Measurements from ENCODE around the gene SMIM10L2A. TPM values are rescaled to one million over a fixed set of nuclear protein-coding genes. Genes with fewer than 3 reads are reported as not detected.

Gene SMIM10L2A
- 1 to 10 TPM in 2 of 4 donors, under 1 TPM in 2; 0.35 to 2.7 (median 1.6) TPM for total RNA-seq

DNA sequence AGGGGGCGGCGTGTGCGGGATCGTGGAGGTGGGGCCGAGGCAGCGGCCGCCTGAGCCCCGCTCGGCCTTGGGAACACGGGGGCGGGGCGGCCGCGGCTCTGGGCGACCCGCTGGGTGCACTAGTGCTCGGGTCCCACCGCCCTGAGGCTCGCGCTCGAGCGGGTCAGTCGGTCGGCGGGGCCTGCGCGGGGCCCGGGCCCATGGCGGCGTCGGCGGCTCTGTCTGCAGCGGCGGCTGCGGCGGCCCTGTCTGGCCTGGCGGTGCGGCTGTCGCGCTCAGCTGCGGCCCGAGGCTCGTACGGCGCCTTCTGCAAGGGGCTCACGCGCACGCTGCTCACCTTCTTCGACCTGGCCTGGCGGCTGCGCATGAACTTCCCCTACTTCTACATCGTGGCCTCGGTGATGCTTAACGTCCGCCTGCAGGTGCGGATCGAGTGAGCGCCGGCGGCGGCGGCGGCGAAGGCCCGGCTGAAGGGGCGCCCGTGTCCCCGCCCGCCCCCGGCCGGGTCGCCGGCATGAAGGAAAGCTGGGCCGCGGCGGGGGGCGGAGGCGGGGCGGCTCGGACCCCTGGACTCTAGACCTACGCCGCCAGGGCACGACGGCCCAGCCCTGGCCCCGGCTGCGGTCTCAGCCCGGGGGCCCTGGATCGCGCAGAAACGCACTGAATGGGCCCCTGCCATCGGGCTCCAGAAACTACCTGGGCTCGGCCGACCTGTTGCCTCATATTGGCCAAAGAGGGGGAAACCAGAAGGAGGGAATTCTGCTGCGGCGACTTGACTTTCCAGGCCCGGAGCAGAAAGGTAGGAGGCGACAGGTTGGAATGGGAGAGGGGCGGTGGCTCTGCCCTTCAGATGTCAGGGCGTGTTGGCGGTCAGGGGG is at the start of gene SMIM10L2A:
TSS of gene SMIM10L2A (plus strand) at position 13 of the 878 bp plus-strand sequence. CDS start at position 201, 188 bp downstream.
- no peak for DNase-seq
- peak within 1 kb of the TSS in 2 of 4 donors; percentile 25 to 39 for H3K27ac ChIP-seq
- H3K4me1 ChIP-seq, result peaks cover 0 to 17% (median 0%) of the 10 kb centered on the region in 3 donors
- no peaks in the 10 kb centered on the region for H3K27me3 ChIP-seq
- H3K9me3 ChIP-seq, result no peaks in the 10 kb centered on the region
- H3K36me3 ChIP-seq, result no peaks in the 10 kb centered on the region
- intact Hi-C loops (cut with DNase I), result no loop called here
- no peak for TF ChIP-seq POLR2A (IDR thresholded peaks at IDR 0.05)
- TF ChIP-seq, protein P1, sequence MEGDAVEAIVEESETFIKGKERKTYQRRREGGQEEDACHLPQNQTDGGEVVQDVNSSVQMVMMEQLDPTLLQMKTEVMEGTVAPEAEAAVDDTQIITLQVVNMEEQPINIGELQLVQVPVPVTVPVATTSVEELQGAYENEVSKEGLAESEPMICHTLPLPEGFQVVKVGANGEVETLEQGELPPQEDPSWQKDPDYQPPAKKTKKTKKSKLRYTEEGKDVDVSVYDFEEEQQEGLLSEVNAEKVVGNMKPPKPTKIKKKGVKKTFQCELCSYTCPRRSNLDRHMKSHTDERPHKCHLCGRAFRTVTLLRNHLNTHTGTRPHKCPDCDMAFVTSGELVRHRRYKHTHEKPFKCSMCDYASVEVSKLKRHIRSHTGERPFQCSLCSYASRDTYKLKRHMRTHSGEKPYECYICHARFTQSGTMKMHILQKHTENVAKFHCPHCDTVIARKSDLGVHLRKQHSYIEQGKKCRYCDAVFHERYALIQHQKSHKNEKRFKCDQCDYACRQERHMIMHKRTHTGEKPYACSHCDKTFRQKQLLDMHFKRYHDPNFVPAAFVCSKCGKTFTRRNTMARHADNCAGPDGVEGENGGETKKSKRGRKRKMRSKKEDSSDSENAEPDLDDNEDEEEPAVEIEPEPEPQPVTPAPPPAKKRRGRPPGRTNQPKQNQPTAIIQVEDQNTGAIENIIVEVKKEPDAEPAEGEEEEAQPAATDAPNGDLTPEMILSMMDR (IDR thresholded peaks at IDR 0.05), result no peak
- peak within 1 kb of the TSS; percentile 43 to 73 (median 52) for H3K4me3 ChIP-seq
- 28 to 60% methylated on average over 1 to 3 of the region's 100 CpGs for WGBS, 2 donors

DNA sequence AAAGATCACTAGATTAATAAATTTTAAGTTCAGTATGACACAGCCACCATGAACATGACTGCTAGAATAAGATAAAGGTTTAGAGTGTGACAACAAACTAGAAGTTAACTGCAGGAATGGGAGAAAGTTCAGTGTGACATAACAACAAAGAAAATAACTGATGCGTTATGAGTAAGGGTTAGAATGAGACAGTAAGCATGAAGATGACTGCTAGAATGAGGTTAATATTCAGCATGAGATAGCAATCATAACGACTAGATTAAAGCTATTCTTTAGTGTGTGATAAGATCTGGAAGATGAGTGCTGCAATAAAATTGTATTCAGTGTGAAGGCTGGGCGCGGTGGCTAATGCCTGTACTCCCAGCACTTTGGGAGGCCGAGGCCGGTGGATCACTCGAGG is 48.4 kb upstream of the SMIM10L2A start:
- 81 to 83% methylated on average over 6 to 7 of the region's 7 CpGs for WGBS, 2 donors
- Histone ChIP-seq H3K4me1 (no peaks in the 10 kb centered on the region), H3K4me3 (no peak overlapping the region), H3K36me3 (no peaks in the 10 kb centered on the region), H3K27ac (no peak overlapping the region), H3K9me3 (no peaks in the 10 kb centered on the region), H3K27me3 (no peaks in the 10 kb centered on the region)
- DNase-seq, result no peak
- TF ChIP-seq POLR2A (IDR thresholded peaks at IDR 0.05), result no peak
- TF ChIP-seq, protein P1 (IDR thresholded peaks at IDR 0.05), result no peak
- intact Hi-C loops (cut with DNase I), result no loop called here

DNA sequence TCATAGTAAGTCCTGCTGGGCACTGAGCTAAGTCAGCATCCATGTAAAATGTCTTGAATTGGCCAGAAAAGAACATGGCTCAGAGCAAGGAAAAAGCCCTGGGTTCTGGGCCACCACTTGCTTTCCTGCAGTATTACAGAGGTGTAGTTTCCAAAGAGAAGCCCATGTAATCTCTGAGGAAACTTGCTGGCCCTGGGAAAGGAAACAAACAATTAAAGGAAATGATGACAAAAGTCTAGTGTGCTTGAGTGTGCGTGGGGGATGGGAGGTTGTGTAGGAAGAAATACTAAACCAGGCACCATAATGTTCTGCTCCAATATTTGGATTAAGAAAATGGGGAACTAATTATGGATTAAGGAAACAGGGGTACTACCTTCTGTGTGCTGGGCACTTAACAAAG is 39.5 kb upstream of the SMIM10L2A start:
- H3K27ac ChIP-seq, result no peak overlapping the region
- TF ChIP-seq POLR2A (IDR thresholded peaks at IDR 0.05), result no peak
- TF ChIP-seq, protein P1 (IDR thresholded peaks at IDR 0.05), result no peak
- H3K36me3 ChIP-seq, result no peaks in the 10 kb centered on the region
- H3K9me3 ChIP-seq, result no peaks in the 10 kb centered on the region
- H3K27me3 ChIP-seq, result no peaks in the 10 kb centered on the region
- 45 to 69% methylated on average over 1 of the region's 1 CpG for WGBS, 2 donors
- DNase-seq, result no peak
- no peaks in the 10 kb centered on the region for H3K4me1 ChIP-seq
- H3K4me3 ChIP-seq, result no peak overlapping the region
- intact Hi-C loops (cut with DNase I), result no loop called here

- Histone ChIP-seq H3K9me3 (no peaks in the 10 kb centered on the region), H3K36me3 (no peaks in the 10 kb centered on the region), H3K27me3 (no peaks in the 10 kb centered on the region), H3K27ac (no peak overlapping the region), H3K4me3 (no peak overlapping the region), H3K4me1 (no peaks in the 10 kb centered on the region)
- DNase-seq, result no peak
- 75 to 100% methylated on average over 1 of the region's 2 CpGs for WGBS, 2 donors
- intact Hi-C loops (cut with DNase I), result no loop called here
- TF ChIP-seq, protein P1 (IDR thresholded peaks at IDR 0.05), result no peak
- TF ChIP-seq POLR2A (IDR thresholded peaks at IDR 0.05), result no peak
These were observed 38.5 kb upstream of the SMIM10L2A start for GRCh38 chrX:135383249-135383648.

DNA sequence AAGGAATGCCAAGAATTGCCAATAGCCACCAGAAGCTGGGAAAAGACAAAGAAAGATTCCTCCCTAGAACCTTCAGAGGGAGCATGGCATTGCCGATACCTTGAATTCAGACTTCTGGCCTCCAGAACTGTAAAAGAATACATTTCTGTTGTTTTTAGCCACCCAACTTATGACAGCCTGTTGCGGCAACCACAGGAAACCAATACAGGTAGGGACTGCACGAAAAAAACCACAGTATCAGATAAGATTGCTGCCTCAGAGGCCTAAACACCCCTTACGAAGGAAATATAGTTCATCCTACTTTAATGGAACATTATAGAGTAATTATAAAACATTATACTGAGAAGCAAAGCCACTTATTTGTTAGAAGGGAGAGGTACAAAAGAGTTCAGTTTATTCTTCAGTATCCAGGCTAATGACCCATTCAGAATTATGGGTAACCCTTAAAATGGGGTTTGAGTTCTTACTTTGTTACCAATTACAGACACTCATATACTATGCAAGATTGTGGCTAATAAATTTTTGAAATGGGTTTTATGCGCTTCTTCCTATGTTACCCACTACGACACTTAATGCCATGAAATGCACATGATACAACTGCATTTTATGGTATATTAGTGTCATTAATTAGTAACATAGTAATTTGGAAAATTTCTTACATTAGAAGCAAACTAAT is 37.4 kb upstream of the SMIM10L2A start:
- H3K27ac ChIP-seq, result no peak overlapping the region
- intact Hi-C loops (cut with DNase I), result no loop called here
- DNase-seq, result no peak

More for the DNA sequence above, 37.4 kb upstream of the SMIM10L2A start:
- H3K9me3 ChIP-seq, result no peaks in the 10 kb centered on the region
- 71 to 74% methylated on average over 6 of the region's 6 CpGs for WGBS, 2 donors
- TF ChIP-seq, protein P1 (IDR thresholded peaks at IDR 0.05), result no peak
- TF ChIP-seq POLR2A (IDR thresholded peaks at IDR 0.05), result no peak
- no peaks in the 10 kb centered on the region for H3K4me1 ChIP-seq
- no peak overlapping the region for H3K4me3 ChIP-seq
- no peaks in the 10 kb centered on the region for H3K36me3 ChIP-seq
- no peaks in the 10 kb centered on the region for H3K27me3 ChIP-seq
